CD14-positive monocyte (primary cell): Measurements from ENCODE around the gene SRP9. TPM values are rescaled to one million over a fixed set of nuclear protein-coding genes. Genes with fewer than 3 reads are reported as not detected.
A peak's percentile ranks its signal among the peaks of the same experiment; 100 is the strongest.

Experiments used
- DNase-seq, 3 donors: peaks; one replicate each; pipeline ENCODE4 v3.0.0-alpha.2; 2011 to 2022
- H2AFZ ChIP-seq: 2 replicates; pipeline ENCODE4 v1.6.0; 2012; ENCODE audit warnings: mild to moderate bottlenecking, low read depth, low read length, inconsistent platforms; ENCODE audit not compliant: insufficient read depth, poor library complexity, severe bottlenecking
- H3K27ac ChIP-seq, 2 donors: 1 replicate in 1 of 2; 2 replicates in 1 of 2; pipeline ENCODE4 v1.5.1; 2012 to 2013; ENCODE audit warnings: low read length in 2 of 2, control low read depth in 1 of 2, inconsistent platforms in 1 of 2, low read depth in 1 of 2, mild to moderate bottlenecking in 1 of 2
- H3K27me3 ChIP-seq, 2 donors: one replicate each; pipeline versions ENCODE4 v1.6.0 to v1.6.1; 2011 to 2013; ENCODE audit warnings: low read length in 2 of 2; ENCODE audit not compliant: control insufficient read depth in 2 of 2, insufficient read depth in 2 of 2
- H3K36me3 ChIP-seq, 2 donors: replicated peaks in 1 of 2; 1 replicate in 1 of 2; 2 replicates in 1 of 2; pipeline versions ENCODE4 v1.5.1 to v1.6.1; 2012 to 2013; ENCODE audit warnings: low read length in 2 of 2, control low read depth in 1 of 2, inconsistent platforms in 1 of 2, mild to moderate bottlenecking in 1 of 2; ENCODE audit not compliant: insufficient read depth in 2 of 2, control insufficient read depth in 1 of 2
- H3K4me1 ChIP-seq, 2 donors: 1 replicate in 1 of 2; 2 replicates in 1 of 2; pipeline versions ENCODE4 v1.5.1 to v1.6.1; 2012 to 2013; ENCODE audit warnings: low read length in 2 of 2, control low read depth in 1 of 2, inconsistent platforms in 1 of 2, mild to moderate bottlenecking in 1 of 2, moderate library complexity in 1 of 2; ENCODE audit not compliant: insufficient read depth in 2 of 2, control insufficient read depth in 1 of 2
- H3K4me2 ChIP-seq: replicated peaks from 2 replicates; pipeline ENCODE3; 2012; ENCODE audit warnings: low read length, moderate library complexity, mild to moderate bottlenecking; ENCODE audit not compliant: poor library complexity, severe bottlenecking; ENCODE audit errors: extremely low read depth
- H3K4me3 ChIP-seq, 3 experiments: fragments of 200-600 bp in 1 of 3; sonication (generic) in 1 of 3; replicated peaks in 1 of 3; 1 replicate in 2 of 3; 2 replicates in 1 of 3; pipeline ENCODE4 v1.5.1; 2011 to 2013; ENCODE audit warnings: low read length in 3 of 3, mild to moderate bottlenecking in 3 of 3, control low read depth in 2 of 3, low read depth in 2 of 3, inconsistent platforms in 1 of 3, moderate library complexity in 1 of 3
- H3K79me2 ChIP-seq: 2 replicates; pipeline ENCODE4 v1.6.0; 2012; ENCODE audit warnings: mild to moderate bottlenecking, control low read depth, inconsistent platforms, low read length, moderate library complexity; ENCODE audit not compliant: insufficient read depth
- H3K9ac ChIP-seq: 2 replicates; pipeline ENCODE4 v1.6.0; 2017; ENCODE audit warnings: low read length, mild to moderate bottlenecking; ENCODE audit not compliant: insufficient read depth, poor library complexity, severe bottlenecking
- H3K9me3 ChIP-seq, 2 donors: replicated peaks in 1 of 2; 1 replicate in 1 of 2; 2 replicates in 1 of 2; pipeline versions ENCODE4 v1.5.1 to v1.6.1; 2012 to 2013; ENCODE audit warnings: low read length in 2 of 2, control low read depth in 1 of 2; ENCODE audit not compliant: control insufficient read depth in 1 of 2, insufficient read depth in 1 of 2
- H4K20me1 ChIP-seq: 2 replicates; pipeline ENCODE4 v1.6.0; 2012; ENCODE audit warnings: mild to moderate bottlenecking, low read length, control low read depth, moderate library complexity; ENCODE audit not compliant: insufficient read depth
- H3K27ac Mint-ChIP-seq, 7 donors: one replicate each; pipeline ENCODE4 v1.8.0; 2020; ENCODE audit warnings: mild to moderate bottlenecking in 7 of 7, mixed read lengths in 7 of 7, moderate library complexity in 6 of 7, inconsistent platforms in 2 of 7
- H3K27me3 Mint-ChIP-seq, 3 donors: one replicate each; pipeline ENCODE4 v1.8.0; 2021 to 2022; ENCODE audit warnings: low read depth in 3 of 3, mild to moderate bottlenecking in 3 of 3, mixed read lengths in 3 of 3, moderate library complexity in 3 of 3, inconsistent platforms in 1 of 3
- H3K36me3 Mint-ChIP-seq, 2 donors: one replicate each; pipeline ENCODE4 v1.8.0; 2020; ENCODE audit warnings: mixed read lengths in 2 of 2, inconsistent platforms in 1 of 2, mild to moderate bottlenecking in 1 of 2
- H3K4me1 Mint-ChIP-seq: one replicate; pipeline ENCODE4 v1.8.0; 2020; ENCODE audit warnings: mild to moderate bottlenecking, mixed read lengths
- H3K4me3 Mint-ChIP-seq, 2 donors: one replicate each; pipeline ENCODE4 v1.8.0; 2020; ENCODE audit warnings: mild to moderate bottlenecking in 2 of 2, mixed read lengths in 2 of 2, moderate library complexity in 1 of 2
- H3K9me3 Mint-ChIP-seq, 7 donors: one replicate each; pipeline ENCODE4 v1.8.0; 2020 to 2022; ENCODE audit warnings: mixed read lengths in 7 of 7, mild to moderate bottlenecking in 6 of 7, moderate library complexity in 6 of 7, inconsistent platforms in 2 of 7
- CTCF ChIP-seq: fragments of 200-600 bp; IDR thresholded peaks from one replicate; pipeline ENCODE4 v1.8.0; 2022; ENCODE audit warnings: antibody characterized with exemption, mild to moderate bottlenecking
- WGBS: methylation state at CpG from one replicate; pipeline ENCODE4 v1.1.5; 2013; ENCODE audit warnings: missing lambda C conversion rate; ENCODE audit not compliant: insufficient coverage; 5-methylcytosine and 5-hydroxymethylcytosine counted together
- intact Hi-C, 2 donors: fragments of 100-400 bp; cut with micrococcal nuclease; formaldehyde crosslinking; loops; one replicate each; pipeline versions ENCODE4 v1.15.0 to v1.15.1; 2023
- polyA plus RNA-seq, 3 donors: library from polyadenylated mRNA; depleted of rRNA in 1 of 3; unstranded in 2 of 3; stranded (reverse) in 1 of 3; fragments of 300-500 nt in 2 of 3; fragments of >200 nt in 1 of 3; fragmentation: Illumina TruSeq in 2 of 3; gene quantifications; 1 replicate in 2 of 3; 2 replicates in 1 of 3; pipeline ENCODE4 v1.2.3, GENCODE V29; 2012 to 2021

The SRP9 gene
- polyA plus RNA-seq, 3 donors = 89.5 to 329 (median 281) TPM

GRCh38 chr1:225766967-225767633 is 10.5 kb upstream of the SRP9 start:
- H3K4me1 ChIP-seq = peaks cover 8 to 9% of the 10 kb centered on the region in 2 donors
- Mint-ChIP-seq H3K27ac (peak overlapping the region in 1 of 7 donors; percentile 28), H3K9me3 (no peaks in the 10 kb centered on the region), H3K27me3 (no peaks in the 10 kb centered on the region), H3K36me3 (no peaks in the 10 kb centered on the region), H3K4me3 (no peak overlapping the region), H3K4me1 (peaks cover 10% of the 10 kb centered on the region)
- H3K4me2 ChIP-seq = no peak overlapping the region
- intact Hi-C loops = no loop called here
- H3K9ac ChIP-seq = no peak overlapping the region
- H3K27ac ChIP-seq = no peak overlapping the region
- no peaks in the 10 kb centered on the region for H3K79me2 ChIP-seq
- H3K36me3 ChIP-seq = no peaks in the 10 kb centered on the region
- H2AFZ ChIP-seq = no peak overlapping the region
- no peaks in the 10 kb centered on the region for H4K20me1 ChIP-seq
- WGBS = 96% methylated on average over 7 of the region's 8 CpGs
- H3K27me3 ChIP-seq = no peaks in the 10 kb centered on the region
- H3K4me3 ChIP-seq = no peak overlapping the region
- no peak for TF ChIP-seq CTCF
- no peak for DNase-seq
- no peaks in the 10 kb centered on the region for H3K9me3 ChIP-seq

- Histone ChIP-seq H3K27ac (no peak overlapping the region), H3K9me3 (no peaks in the 10 kb centered on the region), H3K36me3 (no peaks in the 10 kb centered on the region), H3K9ac (no peak overlapping the region), H3K27me3 (no peaks in the 10 kb centered on the region), H3K79me2 (no peaks in the 10 kb centered on the region), H3K4me2 (no peak overlapping the region), H4K20me1 (no peaks in the 10 kb centered on the region), H2AFZ (no peak overlapping the region), H3K4me1 (peaks cover 8 to 9% of the 10 kb centered on the region in 2 donors), H3K4me3 (no peak overlapping the region)
- WGBS = 92% methylated on average over 10 of the region's 17 CpGs
- Mint-ChIP-seq H3K4me3 (no peak overlapping the region), H3K4me1 (peaks cover 12% of the 10 kb centered on the region), H3K27me3 (peaks cover 0 to under 1% (median 0%) of the 10 kb centered on the region in 3 donors), H3K9me3 (no peaks in the 10 kb centered on the region), H3K36me3 (no peaks in the 10 kb centered on the region), H3K27ac (no peak overlapping the region)
- no peak for DNase-seq
- no peak for TF ChIP-seq CTCF
- intact Hi-C loops = no loop called here
Observed at GRCh38 chr1:225767634-225768540, 9.7 kb upstream of the SRP9 start.
